GM21423 (cell line): ENCODE results near the gene SLC41A1.

Source experiments
- ATAC-seq: cut with Tn5 transposase; IDR thresholded peaks from one replicate; pipeline ENCODE4 v1.9.1; 2021; ENCODE audit warnings: mild to moderate bottlenecking, moderate library complexity; ENCODE audit not compliant: unreplicated experiment

Gene SLC41A1

DNA sequence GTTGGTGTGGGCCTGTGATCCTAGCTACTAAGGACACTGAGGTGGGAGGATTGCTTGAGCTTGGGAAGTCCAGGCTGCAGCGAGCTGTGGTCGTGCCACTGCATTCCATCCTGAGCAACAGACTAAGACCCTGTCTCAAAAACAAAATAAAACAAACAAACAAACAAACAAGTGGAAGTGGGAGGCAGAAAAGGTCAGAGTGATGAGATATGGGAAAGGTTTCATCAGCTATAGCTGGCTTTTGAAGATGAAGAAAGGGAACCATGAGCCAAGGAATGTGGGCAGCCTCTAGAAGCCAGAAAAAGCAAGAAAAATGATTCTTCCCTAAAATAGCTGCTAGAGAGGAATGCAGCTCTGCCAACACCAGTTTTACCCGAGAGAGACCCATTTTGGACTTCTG, 52.4 kb downstream of the SLC41A1 start:
- ATAC-seq = no peak

DNA sequence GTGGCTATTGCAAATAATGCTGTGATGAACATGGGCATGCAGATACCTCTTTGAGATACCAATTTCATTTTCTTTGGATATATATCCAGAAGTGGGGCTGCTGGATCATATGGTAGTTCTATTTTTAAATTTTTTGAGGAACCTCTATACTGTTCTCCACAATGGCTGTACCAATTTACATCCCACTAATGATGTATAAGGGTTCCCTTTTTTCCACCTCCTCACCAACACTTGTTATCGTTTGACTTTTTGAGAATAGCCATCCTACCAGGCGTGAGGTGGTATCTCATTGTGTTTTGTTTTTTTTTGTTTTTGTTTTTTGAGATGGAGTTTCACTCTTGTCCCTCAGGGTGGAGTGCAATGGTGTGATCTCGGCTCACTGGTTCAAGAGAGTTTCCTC, 56.4 kb downstream of the SLC41A1 start:
- ATAC-seq = no peak

DNA sequence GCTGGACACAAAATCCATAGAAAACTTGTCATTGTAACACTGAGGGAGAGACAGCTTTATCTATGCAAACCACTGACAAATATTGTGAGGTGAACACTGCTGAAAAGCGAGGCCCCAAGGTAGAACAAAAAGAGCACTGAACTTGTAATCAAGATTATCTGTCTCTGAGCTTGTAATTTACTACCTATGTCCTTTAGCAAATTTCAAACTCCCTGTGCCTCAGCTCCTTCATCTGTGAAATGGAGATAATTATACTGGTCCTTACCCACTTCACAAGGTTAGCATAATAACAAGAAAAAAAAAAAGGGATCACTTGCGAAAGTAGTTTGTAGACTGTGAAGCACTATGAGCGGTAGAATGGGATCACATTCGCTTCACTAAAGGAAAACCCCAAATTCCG, 58.1 kb downstream of the SLC41A1 start:
- no peak for ATAC-seq

DNA sequence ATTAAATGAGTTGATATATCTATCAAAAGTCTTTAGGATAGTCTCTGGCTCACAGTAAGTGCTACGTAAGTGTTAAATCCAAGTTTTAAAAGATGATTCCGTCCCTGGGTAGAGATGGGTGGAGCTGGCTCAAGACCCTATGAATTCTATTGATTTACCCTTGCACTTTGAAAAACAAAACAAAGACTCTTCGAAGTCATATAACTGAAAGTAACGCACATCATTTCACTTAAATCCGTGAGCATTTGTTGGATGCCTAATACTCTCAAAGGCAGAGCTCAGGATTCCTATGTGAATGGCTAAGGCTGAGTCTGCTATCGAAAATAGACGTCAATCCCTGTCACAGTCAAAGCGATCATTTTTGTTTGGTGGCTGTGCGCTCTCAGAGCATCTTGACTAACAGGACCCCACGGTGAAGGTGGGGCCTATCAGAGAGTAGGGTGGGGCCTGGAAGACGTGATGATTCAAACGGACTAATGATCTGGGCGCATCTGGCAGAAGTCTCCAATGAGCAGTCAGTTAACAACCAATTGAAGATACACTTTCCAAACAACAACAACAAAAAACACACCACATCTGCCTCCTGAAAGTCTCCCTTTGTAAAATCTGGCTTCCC, 61.9 kb downstream of the SLC41A1 start:
- no peak for ATAC-seq

DNA sequence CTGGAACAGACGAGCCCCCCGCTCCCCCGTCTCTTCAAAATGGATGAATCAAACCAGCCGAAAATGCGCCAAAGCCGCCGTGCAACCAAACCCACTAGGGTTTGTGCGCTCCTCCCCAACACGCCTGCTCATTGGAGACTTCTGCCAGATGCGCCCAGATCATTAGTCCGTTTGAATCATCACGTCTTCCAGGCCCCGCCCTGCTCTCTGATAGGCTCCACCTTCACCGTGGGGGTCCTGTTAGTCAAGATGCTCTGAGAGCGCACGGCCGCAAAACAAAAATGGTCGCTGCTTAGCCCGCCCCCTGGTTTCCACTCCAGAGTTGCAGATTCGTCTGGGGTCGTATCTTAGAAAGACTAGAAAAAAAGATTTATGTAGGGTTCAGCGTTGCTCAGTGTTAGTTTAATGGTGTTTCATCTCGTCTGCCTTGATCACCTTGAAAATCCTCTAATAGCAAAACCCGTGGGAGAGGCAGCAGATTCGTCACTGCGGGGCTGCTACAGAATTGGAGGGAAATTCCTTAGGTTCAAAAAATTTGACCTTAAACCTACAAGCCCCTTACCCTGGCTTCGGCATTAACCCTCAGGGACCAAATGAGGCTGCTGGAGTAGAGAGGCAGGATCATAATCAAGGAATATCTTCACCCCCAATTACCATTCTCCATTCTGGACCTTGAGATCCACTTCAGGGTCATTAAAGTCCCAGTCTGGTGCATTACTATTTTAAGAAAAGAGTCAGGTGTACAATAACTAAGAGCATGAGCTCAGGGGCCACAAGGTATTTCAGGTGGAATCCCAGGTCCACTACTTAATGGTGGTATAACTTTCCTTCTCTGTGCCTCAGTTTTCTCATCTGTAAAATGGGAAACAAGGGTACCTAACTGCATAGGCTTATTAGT, 62.6 kb downstream of the SLC41A1 start, which contains the start of gene NUCKS1:
Gene NUCKS1 (minus strand): TSS at position 45 of the 898 bp plus-strand sequence. CDS start 209 bp downstream, outside the sequence.
- peak; percentile 80 for ATAC-seq

DNA sequence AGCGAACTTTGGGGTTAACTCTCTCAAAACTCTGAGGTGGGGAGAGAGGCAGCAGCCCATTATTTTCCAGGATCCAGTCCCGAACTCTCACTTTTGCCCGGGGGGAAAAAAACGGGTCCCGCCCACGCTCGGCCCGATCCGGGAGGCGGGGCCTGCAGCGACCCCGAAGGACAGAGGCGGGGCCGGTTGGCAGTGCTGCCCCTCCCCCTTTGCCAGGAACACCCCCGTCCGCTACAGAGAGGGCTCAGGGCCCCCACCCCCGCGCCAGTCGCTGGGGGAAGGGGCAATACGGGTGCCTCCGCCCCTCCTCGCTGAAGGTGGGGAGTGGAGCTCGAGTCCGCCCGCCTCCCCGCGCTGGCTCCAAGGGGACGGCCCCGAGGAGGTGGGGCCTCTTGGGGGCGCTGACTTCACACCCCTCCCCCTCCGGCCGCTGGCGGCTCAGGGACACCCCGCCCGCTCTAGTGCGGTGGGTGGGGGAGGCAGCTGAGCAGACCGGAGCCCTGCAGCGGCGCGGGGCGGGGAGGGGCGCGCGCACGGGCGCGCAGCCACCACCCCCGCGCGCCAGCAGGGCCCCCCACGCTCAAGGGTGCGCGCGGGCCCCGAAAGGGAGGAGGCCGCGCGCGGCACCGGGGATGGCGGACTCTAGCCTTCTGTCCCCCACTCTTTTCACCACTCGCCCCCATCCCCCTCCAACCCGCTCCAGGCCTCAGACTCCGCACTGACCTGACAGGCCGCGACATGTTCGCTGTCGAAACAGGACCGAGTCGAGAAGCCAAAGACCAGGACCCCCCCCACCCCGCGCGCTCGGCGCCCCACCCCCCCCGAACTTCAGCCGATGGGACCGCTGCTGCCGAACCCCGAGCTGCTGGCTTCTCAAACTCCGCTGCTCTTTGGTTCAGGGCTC, 63.5 kb downstream of the SLC41A1 start:
- peak; percentile 76 for ATAC-seq

DNA sequence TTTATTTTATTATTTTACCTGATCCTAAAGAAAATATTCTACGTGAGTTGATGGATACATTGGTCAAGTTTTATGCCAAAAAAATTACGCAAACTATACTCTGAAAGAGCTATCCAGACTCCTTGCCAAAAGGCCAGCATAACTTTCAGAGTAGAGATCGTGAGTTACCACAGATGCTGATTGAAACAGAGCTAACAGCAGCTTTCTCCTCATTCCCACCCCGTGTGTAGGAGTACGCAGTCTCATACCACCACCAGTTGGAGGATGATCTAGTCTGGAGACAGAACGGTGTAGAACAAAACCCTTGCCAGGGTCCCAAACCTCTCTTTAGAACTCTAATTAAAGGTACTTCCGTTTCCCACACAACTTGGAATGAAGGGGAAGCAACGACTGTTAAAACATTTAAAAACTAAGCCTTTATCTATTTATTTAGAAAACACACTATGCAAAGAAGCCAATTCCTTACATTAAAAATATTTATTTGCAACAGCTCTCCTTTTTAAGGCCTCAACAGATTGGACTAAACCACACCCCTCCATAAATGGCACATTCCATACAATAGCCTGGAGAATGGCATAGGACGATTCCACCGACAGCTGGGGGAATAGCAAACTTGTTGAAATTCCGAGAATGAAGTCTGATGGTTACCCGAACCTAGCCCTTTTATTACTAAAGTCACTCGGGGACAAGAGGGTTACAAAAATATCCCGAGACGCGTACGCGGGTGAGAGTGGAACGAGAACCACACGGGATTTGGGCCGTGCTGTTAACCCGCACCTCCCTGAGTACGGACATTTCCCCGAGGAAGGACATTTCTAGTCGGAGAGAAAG, 64.4 kb downstream of the SLC41A1 start:
- peak; percentile 16 for ATAC-seq

DNA sequence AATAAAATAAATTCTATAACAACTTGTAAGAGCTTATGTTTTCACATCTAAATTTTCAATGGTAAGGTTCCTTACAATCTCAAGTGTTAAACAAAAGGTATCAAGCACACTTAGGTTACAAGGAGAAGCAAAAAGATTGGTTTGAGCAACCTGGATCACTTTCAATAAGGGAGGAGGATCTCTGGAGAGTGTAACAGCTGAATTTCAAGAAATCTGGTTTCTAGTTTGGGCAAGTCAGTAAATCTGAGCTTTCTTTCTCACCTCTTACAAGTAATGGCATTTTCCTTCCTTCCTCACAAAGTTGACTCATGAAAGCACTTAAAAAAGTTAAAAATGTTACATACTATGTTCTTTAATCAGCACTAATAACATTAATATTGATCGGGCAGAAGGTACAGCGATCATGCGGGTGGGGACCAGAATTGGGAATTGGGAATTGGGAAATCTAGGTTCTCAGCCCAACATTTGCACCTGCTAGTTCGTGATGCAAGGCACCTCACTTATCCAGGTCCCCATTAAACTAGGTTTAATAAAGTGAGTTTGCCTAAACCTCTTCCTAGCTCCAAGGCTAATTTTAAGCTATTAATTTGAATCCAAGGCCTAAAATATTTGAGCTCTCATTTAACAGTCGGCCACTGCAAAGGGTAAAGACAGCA, 66.1 kb downstream of the SLC41A1 start:
- no peak for ATAC-seq

DNA sequence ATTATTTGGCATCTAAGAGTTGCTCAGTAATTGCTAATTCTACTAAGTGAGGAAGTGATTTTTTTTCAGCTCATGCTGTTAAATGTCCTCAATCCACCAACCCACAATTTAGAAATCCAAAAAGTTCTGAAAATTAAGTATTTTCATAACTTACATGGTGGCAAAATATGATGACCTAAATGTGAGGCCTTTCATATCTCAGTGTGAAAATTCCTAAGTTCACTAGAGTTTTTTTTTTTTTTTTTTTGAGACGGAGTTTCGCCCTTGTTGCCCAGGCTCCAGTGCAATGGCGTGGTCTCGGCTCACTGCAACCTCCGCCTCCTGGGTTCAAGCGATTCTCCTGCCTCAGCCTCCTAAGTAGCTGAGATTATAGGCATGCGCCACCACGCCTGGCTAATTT, 68.6 kb downstream of the SLC41A1 start:
- no peak for ATAC-seq

DNA sequence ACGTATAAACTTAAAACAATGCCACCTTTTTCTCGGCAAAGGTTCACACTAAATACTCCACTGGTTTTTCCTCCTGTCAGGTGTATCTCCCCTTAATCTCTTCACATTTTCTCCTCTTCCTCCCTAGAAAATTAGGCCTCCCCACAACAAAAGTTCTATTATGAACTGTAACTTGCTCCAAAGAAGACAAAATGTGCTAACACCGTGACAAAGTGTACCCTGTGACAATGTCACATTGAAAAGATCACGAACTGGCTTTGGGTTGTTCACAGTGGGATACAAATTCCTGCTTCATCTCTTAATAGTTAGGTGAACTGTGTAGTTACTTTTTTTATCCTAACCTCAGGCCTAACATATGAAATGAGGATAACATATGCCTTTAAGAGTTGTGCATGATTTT, 69.0 kb downstream of the SLC41A1 start:
- ATAC-seq = no peak

DNA sequence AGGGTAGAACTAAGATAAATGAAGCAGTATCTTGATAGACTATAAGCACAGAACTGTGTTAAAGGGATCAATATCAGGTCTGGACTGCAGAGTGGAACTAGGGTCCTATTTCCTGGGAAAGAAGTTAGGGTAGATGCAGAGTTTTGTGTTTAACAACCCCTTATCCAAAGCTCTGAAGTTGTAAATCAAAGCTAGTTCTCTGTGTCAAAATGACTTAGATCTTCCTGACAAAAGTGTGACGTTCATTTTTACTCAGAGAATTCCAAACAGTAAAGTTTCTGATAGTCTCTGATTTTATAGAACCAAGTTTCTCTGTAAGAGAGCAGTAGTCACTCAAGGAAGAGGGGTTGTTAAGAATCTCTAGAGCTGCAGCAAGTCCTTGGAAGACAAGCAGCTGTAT, 71.3 kb downstream of the SLC41A1 start:
- no peak for ATAC-seq

DNA sequence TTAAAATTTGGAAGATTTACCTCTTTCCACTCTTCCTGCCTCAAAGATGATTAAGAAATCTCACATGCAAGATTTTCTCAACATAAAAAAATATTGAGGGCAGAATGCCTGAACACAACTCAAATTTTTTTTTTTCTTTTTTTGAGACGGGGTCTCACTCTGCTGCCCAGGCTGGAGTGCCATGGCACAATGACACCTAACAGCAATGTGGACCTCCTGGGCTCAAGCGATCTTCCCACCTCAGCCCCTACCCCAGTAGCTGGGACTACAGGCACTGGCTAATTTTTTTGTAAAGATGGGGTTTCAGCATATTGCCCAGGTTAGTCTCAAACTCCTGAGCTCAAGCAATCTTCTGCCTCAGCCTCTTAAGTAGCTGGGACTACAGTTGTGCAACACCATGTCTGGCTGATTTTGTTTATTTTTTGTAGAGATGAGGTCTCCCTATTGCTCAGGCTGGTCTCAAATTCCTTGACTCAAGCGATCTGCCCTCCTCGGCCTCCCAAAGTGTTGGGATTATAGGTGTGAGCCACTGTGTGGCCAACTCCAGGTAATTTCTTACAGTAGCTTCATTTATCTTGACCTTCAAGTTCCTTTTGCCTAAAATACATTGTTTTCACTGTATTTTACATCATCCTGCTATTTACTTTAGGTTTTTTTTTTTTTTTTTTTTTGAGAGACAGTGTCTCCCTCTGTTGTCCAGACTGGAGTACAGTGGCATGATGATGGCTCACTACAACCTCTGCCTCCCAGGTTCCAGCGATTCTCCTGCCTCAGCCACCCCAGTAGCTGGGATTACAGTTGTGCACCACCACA, 73.4 kb downstream of the SLC41A1 start:
- ATAC-seq = no peak
